Measurements from ENCODE around the gene PTTG1IP. TPM values are rescaled to one million over a fixed set of nuclear protein-coding genes. Genes with fewer than 3 reads are reported as not detected.
A peak's percentile ranks its signal among the peaks of the same experiment; 100 is the strongest.

The PTTG1IP gene
- total RNA-seq, 4 donors from 2014 or later: 108 to 202 (median 146) TPM

- no peak overlapping the region for H3K27ac ChIP-seq
- H3K4me1 ChIP-seq: peaks cover 5 to 8% of the 10 kb centered on the region in 2 donors
- H3K4me3 ChIP-seq: no peak overlapping the region
- no peak for DNase-seq
- no peaks in the 10 kb centered on the region for H3K36me3 ChIP-seq
- no peak for TF ChIP-seq CTCF (IDR thresholded peaks at IDR 0.05)
- TF ChIP-seq POLR2A (IDR thresholded peaks at IDR 0.05): no peak
- no peaks in the 10 kb centered on the region for H3K27me3 ChIP-seq
- intact Hi-C loops (cut with DNase I; ENCODE audit: low total_unique reads): loop anchor here (10.0 kb wide), 1 partner anchor 460 kb away; no protein-coding TSS in a partner anchor
- no peaks in the 10 kb centered on the region for H3K9me3 ChIP-seq
Observed at GRCh38 chr21:44805226-44805625, 68.3 kb downstream of the PTTG1IP start.

DNA sequence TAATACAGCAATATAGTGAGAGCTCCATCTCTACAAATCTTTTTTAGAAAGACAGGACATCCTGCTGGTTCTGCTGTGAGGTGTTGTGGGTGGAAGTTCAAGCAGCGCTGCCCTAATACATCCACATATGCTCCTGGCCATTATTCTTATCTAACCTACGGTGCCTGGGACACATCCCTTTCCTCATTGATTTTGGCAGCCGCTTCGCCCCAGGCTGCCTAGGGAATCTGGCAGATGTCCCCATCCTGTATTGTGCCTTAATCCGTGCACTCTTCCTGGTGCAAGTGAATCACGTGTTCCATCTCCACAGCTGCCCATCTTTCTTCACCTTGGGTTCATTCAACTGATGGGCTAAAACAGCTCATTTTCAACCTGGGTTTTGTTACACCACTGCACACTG, 68.7 kb downstream of the PTTG1IP start:
- intact Hi-C loops (cut with DNase I; ENCODE audit: low total_unique reads): loop anchor here (5.0 to 10.0 kb wide), 2 partner anchors 68 to 460 kb away; partner anchors contain the start of gene PTTG1IP
- Histone ChIP-seq H3K9me3 (no peaks in the 10 kb centered on the region), H3K4me1 (peaks cover 8 to 9% of the 10 kb centered on the region in 2 donors), H3K27ac (no peak overlapping the region), H3K27me3 (no peaks in the 10 kb centered on the region), H3K36me3 (no peaks in the 10 kb centered on the region), H3K4me3 (no peak overlapping the region)
- TF ChIP-seq CTCF (IDR thresholded peaks at IDR 0.05) (no peak), POLR2A (IDR thresholded peaks at IDR 0.05) (no peak)
- no peak for DNase-seq

DNA sequence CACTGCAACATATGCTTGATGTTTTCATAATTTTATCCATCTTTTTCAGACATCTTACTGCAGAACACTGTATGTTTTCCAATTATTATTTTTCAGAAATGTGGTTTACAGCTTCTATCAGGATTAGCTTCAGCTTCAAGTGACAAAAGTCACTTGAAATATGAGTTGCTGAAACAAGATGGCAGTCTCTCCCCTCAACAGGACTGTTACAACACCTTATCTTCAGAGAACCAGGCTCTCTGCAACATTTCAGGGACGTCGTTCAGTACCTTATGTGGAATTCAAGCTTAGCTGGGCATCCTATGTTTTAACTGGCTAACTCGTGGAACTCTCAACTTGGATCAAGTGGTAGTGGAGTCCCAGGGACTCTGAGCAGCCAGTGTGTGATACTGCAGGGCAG, 69.8 kb downstream of the PTTG1IP start:
- no peaks in the 10 kb centered on the region for H3K27me3 ChIP-seq
- H3K36me3 ChIP-seq: no peaks in the 10 kb centered on the region
- H3K9me3 ChIP-seq: no peaks in the 10 kb centered on the region
- no peak overlapping the region for H3K4me3 ChIP-seq
- DNase-seq: no peak
- intact Hi-C loops (cut with DNase I; ENCODE audit: low total_unique reads): loop anchor here (5.0 to 10.0 kb wide), 2 partner anchors 69 to 459 kb away; partner anchors contain the start of gene PTTG1IP
- no peak overlapping the region for H3K27ac ChIP-seq
- H3K4me1 ChIP-seq: peaks cover 8 to 13% of the 10 kb centered on the region in 2 donors
- no peak for TF ChIP-seq POLR2A (IDR thresholded peaks at IDR 0.05)
- no peak for TF ChIP-seq CTCF (IDR thresholded peaks at IDR 0.05)

- Histone ChIP-seq H3K27ac (peak overlapping the region; percentile 68 to 78), H3K4me3 (peak overlapping the region; percentile 71 to 81), H3K4me1 (peaks cover 8 to 13% of the 10 kb centered on the region in 2 donors), H3K27me3 (no peaks in the 10 kb centered on the region), H3K9me3 (no peaks in the 10 kb centered on the region), H3K36me3 (no peaks in the 10 kb centered on the region)
- no peak for DNase-seq
- intact Hi-C loops (cut with DNase I; ENCODE audit: low total_unique reads): loop anchor here (5.0 to 10.0 kb wide), 2 partner anchors 70 to 458 kb away; partner anchors contain the start of gene PTTG1IP
- TF ChIP-seq POLR2A (IDR thresholded peaks at IDR 0.05) (no peak), CTCF (IDR thresholded peaks at IDR 0.05) (no peak)
Observed at GRCh38 chr21:44802396-44803153, 70.9 kb downstream of the PTTG1IP start.

All from uterus (tissue), 4 donors.